ENCODE results near the gene KRT25. TPM values are rescaled to one million over a fixed set of nuclear protein-coding genes. Genes with fewer than 3 reads are reported as not detected.

The KRT25 gene, protein sequence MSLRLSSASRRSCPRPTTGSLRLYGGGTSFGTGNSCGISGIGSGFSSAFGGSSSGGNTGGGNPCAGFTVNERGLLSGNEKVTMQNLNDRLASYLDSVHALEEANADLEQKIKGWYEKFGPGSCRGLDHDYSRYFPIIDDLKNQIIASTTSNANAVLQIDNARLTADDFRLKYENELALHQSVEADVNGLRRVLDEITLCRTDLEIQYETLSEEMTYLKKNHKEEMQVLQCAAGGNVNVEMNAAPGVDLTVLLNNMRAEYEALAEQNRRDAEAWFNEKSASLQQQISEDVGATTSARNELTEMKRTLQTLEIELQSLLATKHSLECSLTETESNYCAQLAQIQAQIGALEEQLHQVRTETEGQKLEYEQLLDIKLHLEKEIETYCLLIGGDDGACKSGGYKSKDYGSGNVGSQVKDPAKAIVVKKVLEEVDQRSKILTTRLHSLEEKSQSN
- total RNA-seq: not detected
- long read RNA-seq: 0 reads

DNA sequence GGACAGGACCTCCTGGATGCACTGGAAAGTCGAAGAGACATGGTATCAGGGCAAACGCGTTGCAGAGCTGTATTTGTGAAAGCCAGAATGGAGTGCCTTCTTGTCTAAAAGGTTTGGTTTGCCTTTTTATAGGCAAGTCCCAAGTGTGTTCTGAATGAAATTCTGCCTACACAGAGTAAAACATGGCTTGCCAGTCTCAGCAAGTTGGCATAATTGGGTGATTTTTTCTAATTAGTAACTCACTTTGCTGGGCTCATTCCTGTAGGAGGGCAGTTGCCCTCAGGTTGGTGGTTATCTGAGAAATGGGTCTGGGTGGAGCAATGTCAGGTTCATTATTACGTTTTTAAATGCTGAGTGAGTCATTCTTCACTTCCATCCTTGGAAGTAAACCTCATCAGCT, at the start of gene KRT25:
KRT25 (minus strand) TSS at position 101 of the 400 bp plus-strand sequence; CDS start at position 41, 60 bp downstream.
- intact Hi-C loops (cut with DNase I): no loop called here
- ATAC-seq (no peak), DNase-seq (ENCODE audit: missing footprints) (no peak)

DNA sequence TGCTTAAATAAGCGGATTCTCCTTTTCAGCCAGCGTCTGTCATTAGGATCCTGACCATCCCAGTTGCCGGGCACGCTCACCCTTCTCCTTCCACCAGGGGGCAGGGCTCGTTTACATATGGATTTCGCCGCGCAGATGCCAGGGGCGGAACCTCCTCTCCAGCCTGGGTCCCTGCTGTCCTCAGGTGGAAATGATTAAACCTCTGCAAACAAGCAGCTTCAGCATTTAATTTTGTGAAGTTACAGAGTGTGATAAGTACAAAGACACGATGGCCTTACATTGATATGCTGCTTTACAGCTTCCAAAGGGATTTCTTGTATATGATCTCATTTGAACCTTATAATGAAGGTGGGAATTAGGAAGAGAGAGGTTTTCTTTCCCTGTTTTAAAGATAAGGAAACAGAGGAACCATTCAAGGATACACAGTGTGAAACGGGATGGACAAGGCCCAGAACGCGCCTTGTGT, 48.5 kb upstream of the KRT25 start:
- ATAC-seq (peak; percentile 81), DNase-seq (ENCODE audit: missing footprints) (peak; percentile 87)
- intact Hi-C loops (cut with DNase I): loop anchor here (2.0 to 5.0 kb wide), 3 partner anchors 519 to 863 kb away; no protein-coding TSS in a partner anchor

DNA sequence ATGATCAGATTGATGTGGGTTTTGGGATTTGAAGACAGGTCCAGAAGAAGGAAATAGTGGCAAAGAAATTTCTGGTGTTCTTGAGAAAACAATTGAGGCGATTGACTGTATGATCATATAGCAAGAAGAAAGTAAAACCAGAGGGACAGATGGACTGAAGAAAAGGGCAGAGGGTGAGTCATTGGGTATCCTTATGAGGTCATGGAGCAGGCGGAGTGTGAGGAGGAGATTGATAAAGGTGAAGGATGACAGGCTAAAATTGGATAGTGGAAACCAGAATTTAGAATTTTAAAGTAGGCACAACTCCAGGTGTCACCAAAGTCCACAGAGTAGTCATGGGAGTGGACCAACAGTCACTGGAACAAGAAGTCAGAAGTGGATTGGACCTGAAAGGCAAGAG, 46.0 kb upstream of the KRT25 start:
- intact Hi-C loops (cut with DNase I): loop anchor here (5.0 kb wide), 1 partner anchor 521 kb away; no protein-coding TSS in a partner anchor
- DNase-seq (ENCODE audit: missing footprints) (no peak), ATAC-seq (no peak)

DNA sequence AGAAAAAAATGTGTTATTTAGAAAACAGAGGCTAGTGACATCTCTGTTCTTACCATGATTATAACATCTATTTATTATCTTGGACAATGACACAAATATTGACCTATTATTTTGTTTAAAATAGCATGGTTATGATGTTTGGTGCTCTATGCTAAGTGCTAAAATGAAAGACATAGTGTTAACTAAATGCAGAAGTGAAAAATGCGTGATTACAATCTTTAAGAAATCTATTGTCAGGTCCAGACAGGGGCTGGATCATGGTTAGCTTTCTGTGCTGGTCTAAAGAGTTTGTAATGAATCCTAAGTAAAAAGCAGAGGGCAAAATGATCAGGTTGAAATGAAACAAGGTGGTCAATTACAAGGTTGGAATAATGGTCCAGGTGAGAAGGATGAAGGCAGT, 45.2 kb upstream of the KRT25 start:
- no peak for DNase-seq (ENCODE audit: missing footprints)
- ATAC-seq: no peak
- intact Hi-C loops (cut with DNase I): loop anchor here (5.0 kb wide), 1 partner anchor 522 kb away; no protein-coding TSS in a partner anchor

DNA sequence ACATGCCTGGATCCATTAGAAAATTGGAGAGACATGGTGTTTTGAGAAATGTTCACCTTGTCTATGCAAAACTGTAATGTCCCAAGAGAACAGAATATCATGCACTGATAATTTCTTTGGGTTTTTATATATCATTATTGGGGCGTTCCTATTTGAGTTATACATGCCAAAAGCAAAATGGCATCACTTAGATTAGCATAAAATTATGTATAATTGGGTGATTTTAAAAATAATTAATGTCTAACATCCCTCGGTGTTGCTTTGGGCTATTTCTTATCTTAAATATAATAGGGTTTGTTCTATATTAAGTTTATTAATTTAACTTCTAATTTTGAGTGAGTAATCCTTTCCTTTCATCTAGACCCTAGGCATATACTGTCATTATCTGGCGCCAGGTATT, 44.7 kb upstream of the KRT25 start, which contains the start of gene KRT28:
KRT28 (minus strand) TSS at position 101 of the 400 bp plus-strand sequence; CDS start at position 35, 66 bp downstream.
- ATAC-seq: no peak
- intact Hi-C loops (cut with DNase I): loop anchor here (5.0 kb wide), 1 partner anchor 522 kb away; no protein-coding TSS in a partner anchor
- DNase-seq (ENCODE audit: missing footprints): no peak

DNA sequence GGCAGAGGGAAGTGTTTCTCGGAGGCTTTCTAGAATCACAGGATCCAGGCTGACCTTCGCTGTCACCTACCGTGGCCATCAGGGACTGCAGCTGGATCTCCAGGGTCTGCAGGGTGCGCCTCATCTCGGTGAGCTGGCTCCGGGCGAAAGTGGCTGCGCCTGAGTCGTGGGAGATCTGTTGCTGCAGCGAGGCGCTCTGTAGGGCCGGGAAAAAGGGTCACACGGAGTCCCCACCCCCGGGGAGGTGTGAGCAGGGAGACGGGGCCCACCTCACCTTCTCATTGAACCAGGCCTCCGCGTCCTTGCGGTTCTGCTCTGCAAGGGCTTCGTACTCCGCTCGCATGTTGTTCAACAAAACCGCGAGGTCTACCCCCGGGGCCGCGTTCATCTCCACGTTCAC, 41.7 kb upstream of the KRT25 start:
- DNase-seq (ENCODE audit: missing footprints): peak; percentile 41
- no peak for ATAC-seq
- intact Hi-C loops (cut with DNase I): no loop called here

DNA sequence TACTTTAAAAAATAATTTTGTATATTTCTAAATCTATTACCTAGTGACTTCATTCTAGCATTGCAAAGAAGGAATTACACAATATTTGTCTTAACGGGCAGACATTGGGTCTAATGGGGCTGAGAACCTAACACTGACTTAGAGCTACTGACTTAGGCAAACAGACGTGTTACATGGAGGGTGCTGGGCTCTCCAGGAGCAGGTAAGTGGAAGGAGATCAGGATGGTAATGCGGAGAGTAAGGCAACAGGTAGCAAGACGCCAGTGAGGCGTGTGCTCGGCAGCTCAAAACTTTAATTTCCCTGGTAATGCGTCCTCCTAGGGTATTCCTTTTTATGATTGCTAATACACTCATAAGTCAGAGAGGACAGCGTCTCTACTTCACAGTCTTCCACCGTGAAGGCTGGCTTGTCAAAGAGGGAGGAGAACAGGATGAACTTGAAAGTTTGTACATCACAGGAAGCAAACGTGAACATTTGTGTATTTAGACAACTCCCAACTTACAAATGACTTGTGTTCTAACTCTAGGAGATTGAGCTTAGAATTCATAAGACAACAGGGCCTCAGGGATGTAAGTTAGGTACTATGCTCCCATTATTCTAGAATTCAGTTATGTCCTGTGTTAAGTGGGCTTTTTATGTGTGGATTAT, 40.0 kb upstream of the KRT25 start:
- intact Hi-C loops (cut with DNase I): no loop called here
- DNase-seq (ENCODE audit: missing footprints) (no peak), ATAC-seq (no peak)

DNA sequence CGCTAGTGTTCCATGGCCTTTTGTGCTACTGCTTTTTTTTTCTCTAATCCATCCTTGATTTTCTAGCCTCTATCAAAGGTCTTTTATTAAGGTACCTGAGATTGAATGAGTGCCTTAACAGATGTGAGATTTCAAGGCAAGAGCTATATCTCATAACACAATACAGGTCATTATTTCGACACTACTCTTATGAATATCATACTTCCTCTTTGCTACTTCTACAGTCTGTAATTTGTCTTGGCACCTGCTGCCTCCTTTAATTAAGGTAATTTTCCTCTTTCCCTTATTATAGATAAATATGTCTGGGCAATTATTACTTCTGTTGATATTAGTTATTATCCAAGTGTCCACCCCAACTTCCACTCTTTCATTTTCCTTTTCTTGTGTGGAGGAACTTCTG, 39.3 kb upstream of the KRT25 start:
- intact Hi-C loops (cut with DNase I): loop anchor here (5.0 kb wide), 1 partner anchor 172 kb away; no protein-coding TSS in a partner anchor
- DNase-seq (ENCODE audit: missing footprints) (no peak), ATAC-seq (no peak)

DNA sequence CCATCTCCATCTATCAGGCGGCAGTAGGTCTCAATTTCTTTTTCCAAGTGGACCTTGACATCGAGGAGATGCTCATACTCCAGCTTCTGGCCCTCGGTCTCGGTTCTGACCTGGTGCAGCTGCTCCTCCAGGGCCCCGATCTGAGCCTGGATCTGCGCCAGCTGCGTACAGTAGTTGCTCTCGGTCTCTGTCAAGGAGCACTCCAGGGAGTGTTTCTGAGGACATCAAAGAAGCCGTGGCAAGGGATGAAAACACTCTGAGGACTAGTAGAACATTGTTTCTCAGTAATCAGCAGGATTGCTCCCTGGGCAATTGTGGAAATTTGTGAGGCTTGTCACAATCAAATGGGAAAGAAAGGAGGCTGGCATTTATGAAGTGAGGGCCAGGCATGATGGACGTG, 38.7 kb upstream of the KRT25 start:
- ATAC-seq: no peak
- intact Hi-C loops (cut with DNase I): loop anchor here (5.0 kb wide), 1 partner anchor 172 kb away; no protein-coding TSS in a partner anchor
- DNase-seq (ENCODE audit: missing footprints): no peak

DNA sequence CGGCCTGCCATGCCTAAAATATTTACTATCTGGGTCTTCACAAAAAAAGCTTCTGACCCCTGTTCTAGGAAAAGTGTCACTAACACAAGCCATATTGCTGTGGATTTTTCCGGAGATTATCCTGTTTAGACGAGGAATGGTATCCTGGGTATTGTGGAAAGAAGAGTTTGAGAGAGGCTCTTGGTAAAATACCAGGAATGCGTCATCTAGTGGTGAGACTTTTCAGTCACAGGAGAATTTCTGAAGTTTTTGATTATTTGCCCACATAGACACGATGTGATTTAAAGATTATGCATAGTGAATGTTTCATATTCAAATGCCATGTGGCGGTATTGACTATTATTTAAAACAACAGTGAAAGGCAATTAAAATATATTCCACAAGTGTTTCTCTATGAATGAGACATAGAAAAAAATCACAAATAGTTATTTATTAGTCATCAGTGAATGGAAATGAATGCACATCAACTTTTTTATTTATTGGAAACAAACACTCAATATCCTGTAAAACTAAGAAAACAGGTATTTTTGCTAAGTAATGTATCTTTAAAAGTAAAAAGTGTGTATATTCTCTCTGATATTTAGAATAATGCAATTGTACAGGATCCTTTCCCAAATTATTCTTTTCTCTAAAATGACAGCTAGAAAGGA, 36.8 kb upstream of the KRT25 start:
- ATAC-seq (peak; percentile 73), DNase-seq (ENCODE audit: missing footprints) (no peak)
- intact Hi-C loops (cut with DNase I): loop anchor here (5.0 kb wide), 1 partner anchor 170 kb away; no protein-coding TSS in a partner anchor

DNA sequence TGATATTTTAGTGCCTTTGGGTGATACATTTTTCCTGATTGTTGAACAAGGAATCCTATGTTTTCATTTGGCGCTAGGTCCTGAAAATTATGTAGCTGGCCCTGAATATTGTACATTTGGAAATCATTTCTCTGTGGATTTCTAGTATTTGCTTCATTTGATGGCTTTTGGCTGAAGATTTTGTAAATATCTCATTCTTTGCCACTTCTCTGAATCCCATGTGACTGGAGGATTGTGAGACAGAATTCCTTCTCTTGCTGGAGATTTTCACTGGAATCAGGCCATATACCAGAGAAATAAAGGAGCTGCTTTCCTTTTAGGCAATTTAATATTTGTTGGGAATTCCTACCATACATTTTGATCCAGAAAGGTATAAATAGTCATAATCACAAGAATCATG, 36.0 kb upstream of the KRT25 start:
- intact Hi-C loops (cut with DNase I): loop anchor here (5.0 kb wide), 1 partner anchor 169 kb away; no protein-coding TSS in a partner anchor

DNA sequence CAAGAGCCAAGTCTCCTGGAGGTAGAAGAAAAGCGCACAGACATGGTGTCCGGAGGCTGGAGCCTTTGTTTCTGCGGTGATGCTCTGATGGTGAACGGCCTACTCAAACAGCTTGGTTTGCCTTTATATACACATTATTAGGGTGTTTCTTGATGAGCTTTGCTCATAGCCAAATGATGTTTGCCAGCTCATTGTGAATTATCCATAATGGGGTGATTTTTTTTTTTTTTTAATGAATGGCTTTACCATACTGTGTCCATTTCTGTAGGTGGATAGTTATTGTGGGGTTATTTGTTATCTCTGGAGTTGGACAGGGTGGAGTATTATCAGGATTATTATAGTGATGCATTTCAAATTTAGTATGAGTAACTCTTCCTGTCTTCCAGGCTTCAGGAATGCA, 27.3 kb upstream of the KRT25 start, which contains the start of gene KRT27:
KRT27 (minus strand) TSS at position 101 of the 400 bp plus-strand sequence; CDS start at position 44, 57 bp downstream.
- no peak for ATAC-seq
- DNase-seq (ENCODE audit: missing footprints): no peak
- intact Hi-C loops (cut with DNase I): no loop called here

More for the DNA sequence above, 36.0 kb upstream of the KRT25 start:
- peak; percentile 62 for ATAC-seq
- no peak for DNase-seq (ENCODE audit: missing footprints)

DNA sequence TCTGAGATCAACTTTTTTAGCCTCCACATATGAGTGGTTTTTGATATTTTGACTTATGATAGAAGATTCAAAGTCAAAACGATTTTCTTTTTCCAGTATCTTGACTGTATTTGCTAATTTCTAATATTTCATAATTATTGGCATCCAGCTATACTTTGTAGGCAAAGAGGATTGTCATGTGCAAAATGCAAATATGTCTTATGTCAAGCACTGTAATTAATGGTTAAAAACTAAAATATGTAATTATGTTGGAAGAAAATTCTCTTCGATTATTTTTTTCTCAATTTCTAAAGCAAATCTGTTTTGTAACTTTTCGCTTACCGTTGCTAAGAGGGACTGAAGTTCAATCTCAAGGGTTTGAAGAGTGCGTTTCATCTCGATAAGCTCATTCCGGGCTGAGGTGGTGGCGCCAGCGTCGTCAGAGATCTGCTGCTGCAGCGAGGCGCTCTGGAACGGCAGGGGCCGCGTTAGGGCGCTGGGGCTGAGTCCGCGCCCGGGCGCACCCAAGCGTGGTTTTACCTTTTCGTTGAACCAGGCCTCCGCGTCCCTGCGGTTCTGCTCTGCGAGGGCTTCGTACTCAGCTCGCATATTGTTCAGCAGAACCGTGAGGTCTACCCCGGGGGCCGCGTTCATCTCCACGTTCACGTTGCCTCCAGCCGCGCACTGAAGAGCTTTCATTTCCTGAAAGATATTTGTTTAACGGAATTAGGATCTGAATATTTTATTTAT, 24.2 kb upstream of the KRT25 start:
- intact Hi-C loops (cut with DNase I): no loop called here
- ATAC-seq (no peak), DNase-seq (ENCODE audit: missing footprints) (no peak)

DNA sequence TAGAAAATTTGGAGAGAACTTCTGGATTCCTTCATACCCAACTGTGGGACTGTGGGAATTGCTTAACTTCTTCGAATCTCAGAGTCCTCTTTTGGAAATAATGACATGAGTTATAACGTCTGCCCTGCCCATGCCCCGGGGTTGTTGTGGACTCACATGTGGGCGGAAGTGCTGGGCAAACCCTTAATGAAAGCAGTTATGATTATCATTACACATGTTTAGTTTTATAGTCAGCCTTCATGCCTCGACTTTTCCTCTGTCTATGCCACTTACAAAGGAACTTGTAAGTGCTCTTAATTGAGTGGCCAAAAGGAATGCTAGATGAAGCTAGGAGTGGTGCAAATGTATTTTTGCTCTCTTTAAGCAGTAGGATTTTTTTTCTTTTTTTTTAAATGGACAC, 23.3 kb upstream of the KRT25 start:
- intact Hi-C loops (cut with DNase I): no loop called here
- ATAC-seq (no peak), DNase-seq (ENCODE audit: missing footprints) (no peak)

DNA sequence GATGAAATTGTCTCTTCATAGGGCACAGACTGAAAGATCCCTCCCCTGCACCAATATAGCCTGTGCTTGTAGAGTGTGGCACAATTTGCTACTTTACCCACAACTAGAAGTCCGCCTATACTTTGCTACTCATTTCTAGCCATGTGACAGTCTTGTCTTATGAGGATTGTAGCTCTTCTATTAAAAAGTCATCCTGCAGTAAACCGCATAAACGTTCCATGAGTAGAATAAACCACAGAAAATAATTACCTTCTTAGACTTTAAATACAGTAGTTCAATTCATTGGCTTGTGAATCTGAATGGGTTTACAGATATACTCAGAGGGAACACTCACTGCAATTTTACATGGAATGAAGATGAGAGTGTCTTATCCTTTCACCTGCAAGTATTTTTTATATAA, 22.8 kb upstream of the KRT25 start:
- intact Hi-C loops (cut with DNase I): no loop called here
- ATAC-seq (no peak), DNase-seq (ENCODE audit: missing footprints) (no peak)

DNA sequence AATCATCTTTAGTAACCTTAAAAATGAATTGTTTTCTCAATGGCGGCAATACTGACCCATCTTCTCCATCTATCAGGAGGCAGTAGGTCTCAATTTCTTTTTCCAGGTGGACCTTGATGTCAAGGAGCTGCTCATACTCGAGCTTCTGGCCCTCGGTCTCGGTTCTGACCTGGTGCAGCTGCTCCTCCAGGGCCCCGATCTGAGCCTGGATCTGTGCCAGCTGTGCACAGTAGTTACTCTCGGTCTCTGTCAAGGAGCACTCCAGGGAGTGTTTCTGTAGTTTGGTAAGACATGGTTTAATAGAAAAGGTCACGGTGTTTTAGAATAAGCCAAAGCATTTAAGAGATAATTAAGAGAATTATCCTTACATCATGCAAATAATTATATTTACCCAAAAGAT, 22.3 kb upstream of the KRT25 start:
- no peak for DNase-seq (ENCODE audit: missing footprints)
- intact Hi-C loops (cut with DNase I): no loop called here
- no peak for ATAC-seq

DNA sequence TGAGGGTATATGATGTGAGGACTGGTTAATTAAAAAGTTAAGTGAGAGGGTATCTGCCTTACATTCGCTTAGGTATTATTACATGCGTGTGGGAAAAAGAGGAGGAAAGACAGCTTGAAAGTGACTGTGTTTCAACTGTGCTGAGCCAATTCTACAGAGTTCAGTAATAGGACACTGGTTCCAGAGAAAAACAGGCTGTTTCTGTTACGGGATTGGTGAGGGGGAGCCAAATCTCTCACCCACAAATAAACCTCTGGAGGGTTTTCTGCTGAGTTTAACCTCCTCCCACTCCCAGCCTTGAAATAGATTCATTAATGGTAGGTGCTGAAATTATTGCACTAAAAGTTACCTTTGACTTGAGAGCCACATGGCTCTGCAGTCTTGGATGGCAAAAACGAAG, 20.8 kb upstream of the KRT25 start:
- ATAC-seq (peak; percentile 86), DNase-seq (ENCODE audit: missing footprints) (no peak)
- intact Hi-C loops (cut with DNase I): no loop called here

DNA sequence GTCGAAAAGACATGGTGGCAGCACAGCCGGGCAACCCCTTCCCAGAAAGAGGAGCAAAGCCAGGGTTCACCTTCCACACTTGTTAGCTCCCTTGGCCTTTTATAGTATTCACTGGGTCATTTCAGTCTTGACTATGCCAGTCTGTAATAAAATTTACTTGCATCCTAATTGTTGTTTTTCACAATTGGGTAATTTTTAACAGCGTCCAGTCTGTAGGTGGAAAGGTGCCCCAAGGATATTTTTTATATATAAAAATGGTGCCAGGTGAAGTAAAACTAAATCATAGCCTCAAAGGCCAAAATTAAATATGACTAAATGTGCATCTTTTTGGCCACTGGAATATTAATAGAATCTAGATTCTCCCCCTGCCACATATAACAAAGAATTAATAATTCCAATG, 17.0 kb upstream of the KRT25 start, which contains the start of gene KRT26:
KRT26 (minus strand) TSS at position 101 of the 400 bp plus-strand sequence; CDS start at position 13, 88 bp downstream.
- DNase-seq (ENCODE audit: missing footprints) (no peak), ATAC-seq (no peak)
- intact Hi-C loops (cut with DNase I): no loop called here
